NOMO-1 treated with dmso at 0.1 percent for 144 hours (cell line): ENCODE data around the gene PLEKHB2.
"Not testable (repeated sequence)": the region's sequence is repeated elsewhere in the genome, so short reads cannot be mapped to it uniquely, and the experiment has no call there.

Source experiments
- DNase-seq: peaks from one replicate; lab custom pipeline; 2025; ENCODE audit not compliant: unreplicated experiment; lab: John Stamatoyannopoulos, UW

Gene PLEKHB2

GRCh38 chr2:131142849-131143248, 37.7 kb downstream of the PLEKHB2 start:
- no peak for DNase-seq

- DNase-seq: no peak
These were observed 38.7 kb downstream of the PLEKHB2 start for GRCh38 chr2:131143803-131144202.

- DNase-seq: no peak
These were observed 39.9 kb downstream of the PLEKHB2 start for GRCh38 chr2:131145040-131145439.

GRCh38 chr2:131146231-131146630, 41.1 kb downstream of the PLEKHB2 start:
- no peak for DNase-seq

- DNase-seq: no peak
These were observed 41.6 kb downstream of the PLEKHB2 start for GRCh38 chr2:131146749-131147148.

GRCh38 chr2:131148426-131148825, 43.3 kb downstream of the PLEKHB2 start:
- DNase-seq: no peak

- not testable (repeated sequence) for DNase-seq
These were observed 45.0 kb downstream of the PLEKHB2 start for GRCh38 chr2:131150109-131150508.

GRCh38 chr2:131151398-131151797, 46.3 kb downstream of the PLEKHB2 start:
- no peak for DNase-seq

GRCh38 chr2:131152074-131152473, 46.9 kb downstream of the PLEKHB2 start:
- no peak for DNase-seq

GRCh38 chr2:131153529-131153928, 48.4 kb downstream of the PLEKHB2 start:
- no peak for DNase-seq

- peak; percentile 47 for DNase-seq
These were observed 49.0 kb downstream of the PLEKHB2 start for GRCh38 chr2:131154071-131154531.

- no peak for DNase-seq
These were observed 49.5 kb downstream of the PLEKHB2 start for GRCh38 chr2:131154647-131155046.

- DNase-seq: no peak
These were observed 50.2 kb downstream of the PLEKHB2 start for GRCh38 chr2:131155208-131155855.

GRCh38 chr2:131156452-131157149, 51.5 kb downstream of the PLEKHB2 start:
- no peak for DNase-seq

- not testable (repeated sequence) for DNase-seq
These were observed 60.4 kb downstream of the PLEKHB2 start for GRCh38 chr2:131165562-131165961.

GRCh38 chr2:131168538-131168937, 63.4 kb downstream of the PLEKHB2 start:
- DNase-seq: no peak

- DNase-seq: not testable (repeated sequence)
These were observed 72.9 kb downstream of the PLEKHB2 start for GRCh38 chr2:131178050-131178449.

GRCh38 chr2:131178721-131179418, 73.7 kb downstream of the PLEKHB2 start:
- DNase-seq: not testable (repeated sequence)

GRCh38 chr2:131181451-131181850, 76.3 kb downstream of the PLEKHB2 start:
- not testable (repeated sequence) for DNase-seq

- not testable (repeated sequence) for DNase-seq
These were observed 88.3 kb downstream of the PLEKHB2 start for GRCh38 chr2:131193421-131193820.

- DNase-seq: not testable (repeated sequence)
These were observed 91.0 kb downstream of the PLEKHB2 start for GRCh38 chr2:131196186-131196585.
